Sigmoid colon (tissue), 4 donors: Measurements from ENCODE around the gene LMO7.

Experiments used
- CTCF ChIP-seq, 4 experiments: fragments of 450-650 bp in 3 of 4; fragments of 200-600 bp in 1 of 4; IDR thresholded peaks; one replicate each; pipeline ENCODE4 v1.5.1; 2016 to 2019; ENCODE audit warnings: antibody characterized with exemption in 4 of 4, mild to moderate bottlenecking in 3 of 4, moderate library complexity in 2 of 4
- EP300 ChIP-seq, 4 donors: sonication (generic); formaldehyde crosslinking; IDR thresholded peaks; one replicate each; pipeline ENCODE4 v1.6.1; 2017; ENCODE audit warnings: antibody characterized with exemption in 4 of 4
- POLR2A ChIP-seq, 2 donors: fragments of 450-650 bp; IDR thresholded peaks; one replicate each; pipeline ENCODE4 v1.6.1; 2016; ENCODE audit warnings: antibody characterized with exemption in 2 of 2, mild to moderate bottlenecking in 2 of 2, moderate library complexity in 2 of 2
- POLR2AphosphoS5 ChIP-seq, 4 donors: sonication (generic); formaldehyde crosslinking; IDR thresholded peaks; one replicate each; pipeline ENCODE4 v1.6.1; 2017; ENCODE audit warnings: antibody characterized with exemption in 4 of 4

- TF ChIP-seq CTCF (IDR thresholded peaks at IDR 0.05), result no peak
- TF ChIP-seq POLR2A (IDR thresholded peaks at IDR 0.05), result no peak
- no peak for TF ChIP-seq EP300 (IDR thresholded peaks at IDR 0.05)
- no peak for TF ChIP-seq POLR2AphosphoS5 (IDR thresholded peaks at IDR 0.05)
Measured at GRCh38 chr13:75847588-75847987, 211.5 kb downstream of the LMO7 start.
